Large intestine (tissue), 3 donors: Measurements from ENCODE around the gene CRACDL. TPM values are rescaled to one million over a fixed set of nuclear protein-coding genes. Genes with fewer than 3 reads are reported as not detected.

Source experiments
- DNase-seq, 2 donors: peaks; one replicate each; pipeline versions ENCODE4 v3.0.0 to v3.0.0-alpha.2; 2013
- H3K27ac ChIP-seq: one replicate; pipeline ENCODE4 v1.5.1; 2013; ENCODE audit warnings: low read length
- H3K27me3 ChIP-seq: 2 replicates; pipeline ENCODE4 v1.6.1; 2013; ENCODE audit warnings: low read length; ENCODE audit not compliant: control insufficient read depth, insufficient read depth
- H3K36me3 ChIP-seq: 2 replicates; pipeline ENCODE4 v1.6.1; 2013; ENCODE audit warnings: low read length; ENCODE audit not compliant: control insufficient read depth, insufficient read depth
- H3K4me1 ChIP-seq: one replicate; pipeline ENCODE4 v1.6.1; 2013; ENCODE audit warnings: low read length; ENCODE audit not compliant: control insufficient read depth, insufficient read depth
- H3K4me3 ChIP-seq: one replicate; pipeline ENCODE4 v1.5.1; 2013; ENCODE audit warnings: low read length
- H3K9me3 ChIP-seq: one replicate; pipeline ENCODE4 v1.6.1; 2013; ENCODE audit warnings: mild to moderate bottlenecking, low read depth, low read length, moderate library complexity; ENCODE audit not compliant: control insufficient read depth
- WGBS: methylation state at CpG from one replicate; pipeline ENCODE4 v1.1.5; 2013; ENCODE audit warnings: low lambda C conversion rate; ENCODE audit not compliant: insufficient coverage; 5-methylcytosine and 5-hydroxymethylcytosine counted together
- polyA plus RNA-seq: library from polyadenylated mRNA; unstranded; fragments of 120-200 nt; gene quantifications from one replicate; pipeline ENCODE4 v1.2.1, GENCODE V29; 2013

Gene CRACDL
- polyA plus RNA-seq, 1 donor, result 3.0 TPM

DNA sequence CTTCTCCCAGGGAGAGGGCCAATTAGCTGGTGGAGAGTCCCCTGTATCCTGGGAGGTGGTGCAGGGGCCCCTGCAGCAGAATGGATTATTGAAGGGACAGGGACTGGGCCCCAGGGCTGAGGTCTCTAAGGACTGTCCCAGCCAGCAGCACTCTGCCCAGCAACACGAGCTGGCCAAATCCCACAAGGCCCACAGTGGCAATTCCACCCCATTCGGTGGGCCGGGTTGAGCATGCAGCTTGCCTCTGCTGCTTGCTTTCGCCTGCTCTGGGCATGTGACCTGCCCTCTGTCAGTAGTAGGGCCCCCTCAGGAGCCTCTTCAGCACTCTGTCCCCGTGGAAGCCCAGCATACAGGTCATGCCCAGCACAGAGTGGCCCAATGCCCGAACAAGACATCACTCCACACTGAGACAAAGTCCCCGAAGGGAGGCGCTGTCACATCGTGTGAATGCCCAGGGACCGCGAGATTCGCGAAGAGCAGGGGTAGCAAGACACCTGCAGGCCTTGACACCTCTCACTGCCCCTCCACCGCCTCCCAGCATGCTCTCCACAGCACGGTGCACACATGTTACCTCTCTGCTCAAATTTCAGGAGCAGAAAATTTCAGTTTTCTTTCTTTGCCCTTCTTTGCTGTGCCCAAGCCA is 65.4 kb downstream of the CRACDL start:
- H3K27me3 ChIP-seq, result no peaks in the 10 kb centered on the region
- no CpG with 5 or more reads among the region's 15 CpGs for WGBS
- peaks cover 37% of the 10 kb centered on the region for H3K4me1 ChIP-seq
- H3K9me3 ChIP-seq, result no peaks in the 10 kb centered on the region
- H3K27ac ChIP-seq, result peak overlapping the region; percentile 89
- H3K36me3 ChIP-seq, result no peaks in the 10 kb centered on the region
- no peak overlapping the region for H3K4me3 ChIP-seq
- DNase-seq, result no peak

- WGBS, result no CpG with 5 or more reads among the region's 4 CpGs
- peak; percentile 54 to 69 for DNase-seq
- H3K4me1 ChIP-seq, result peaks cover 39% of the 10 kb centered on the region
- H3K9me3 ChIP-seq, result no peaks in the 10 kb centered on the region
- H3K27ac ChIP-seq, result peak overlapping the region; percentile 89
- H3K36me3 ChIP-seq, result no peaks in the 10 kb centered on the region
- H3K27me3 ChIP-seq, result no peaks in the 10 kb centered on the region
- H3K4me3 ChIP-seq, result peak overlapping the region; percentile 28
Measured at GRCh38 chr2:98869870-98870269, 66.2 kb downstream of the CRACDL start.

DNA sequence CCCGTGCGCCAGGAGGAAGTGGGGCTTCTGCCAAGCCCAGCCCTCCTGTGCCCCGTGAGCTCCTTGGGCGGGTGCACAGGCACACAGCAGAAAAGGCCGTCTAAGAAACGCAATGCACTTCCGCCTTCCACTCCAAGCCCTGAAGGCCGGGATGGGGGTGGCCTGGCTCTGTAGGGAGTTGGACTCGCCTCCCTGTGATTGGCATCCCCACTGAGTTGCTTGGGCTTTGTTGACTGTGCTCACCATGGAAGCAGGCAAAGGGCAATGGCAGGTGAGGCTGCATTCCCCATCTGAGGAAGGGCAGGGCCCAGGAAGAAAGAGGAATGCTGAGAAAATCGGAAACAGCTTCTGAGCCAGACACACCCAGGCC is 66.8 kb downstream of the CRACDL start:
- Histone ChIP-seq H3K36me3 (no peaks in the 10 kb centered on the region), H3K4me3 (peak overlapping the region; percentile 28), H3K27ac (peak overlapping the region; percentile 89), H3K27me3 (no peaks in the 10 kb centered on the region), H3K9me3 (no peaks in the 10 kb centered on the region), H3K4me1 (peaks cover 39% of the 10 kb centered on the region)
- WGBS, result no CpG with 5 or more reads among the region's 10 CpGs
- peak; percentile 85 to 91 for DNase-seq

- H3K4me1 ChIP-seq, result peaks cover 39% of the 10 kb centered on the region
- H3K27ac ChIP-seq, result peak overlapping the region; percentile 89
- H3K27me3 ChIP-seq, result no peaks in the 10 kb centered on the region
- H3K9me3 ChIP-seq, result no peaks in the 10 kb centered on the region
- DNase-seq, result peak; percentile 62 to 83
- H3K36me3 ChIP-seq, result no peaks in the 10 kb centered on the region
- 28% methylated on average over 2 of the region's 10 CpGs for WGBS
- peak overlapping the region; percentile 28 for H3K4me3 ChIP-seq
Measured at GRCh38 chr2:98868548-98869271, 67.3 kb downstream of the CRACDL start.

DNA sequence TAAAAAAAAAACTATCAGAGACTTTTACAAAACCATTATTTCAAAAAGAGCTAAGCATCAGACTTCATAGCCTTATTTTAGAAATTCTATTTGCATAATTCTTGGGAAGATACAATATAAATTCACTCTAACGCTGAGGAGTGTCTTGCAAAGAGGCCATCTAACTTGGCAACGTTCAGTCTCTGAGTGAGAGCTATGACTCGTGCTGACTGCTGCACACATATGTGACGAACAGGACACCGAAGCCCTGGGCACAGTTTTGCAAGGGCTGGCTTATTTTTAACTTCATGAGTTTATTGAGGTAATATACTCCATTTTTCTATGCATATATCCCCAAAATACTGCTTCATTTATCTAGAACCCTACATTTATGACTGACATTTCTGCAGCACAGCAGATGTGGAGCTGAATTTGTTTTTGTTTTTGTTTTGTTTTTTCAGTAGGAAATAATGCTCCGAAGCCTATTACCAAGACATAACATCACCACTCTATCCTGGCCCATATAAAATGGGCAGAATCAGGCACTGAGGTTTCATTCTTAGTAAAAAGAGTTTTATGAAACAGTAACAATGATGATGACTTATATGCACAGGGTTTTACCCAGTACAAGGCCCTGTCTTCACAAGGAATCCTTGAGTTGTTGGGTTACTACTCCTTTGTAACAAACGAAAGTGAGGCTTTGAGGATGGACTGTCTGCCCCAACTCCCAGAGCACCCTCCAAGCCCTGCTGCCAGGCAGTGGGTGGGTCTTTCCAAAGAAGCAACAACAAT is 68.3 kb downstream of the CRACDL start:
- H3K4me3 ChIP-seq, result peak overlapping the region; percentile 9
- peaks cover 39% of the 10 kb centered on the region for H3K4me1 ChIP-seq
- no peaks in the 10 kb centered on the region for H3K9me3 ChIP-seq
- DNase-seq, result no peak
- no peaks in the 10 kb centered on the region for H3K27me3 ChIP-seq
- H3K27ac ChIP-seq, result peak overlapping the region; percentile 89
- H3K36me3 ChIP-seq, result no peaks in the 10 kb centered on the region
- no CpG with 5 or more reads among the region's 7 CpGs for WGBS

DNA sequence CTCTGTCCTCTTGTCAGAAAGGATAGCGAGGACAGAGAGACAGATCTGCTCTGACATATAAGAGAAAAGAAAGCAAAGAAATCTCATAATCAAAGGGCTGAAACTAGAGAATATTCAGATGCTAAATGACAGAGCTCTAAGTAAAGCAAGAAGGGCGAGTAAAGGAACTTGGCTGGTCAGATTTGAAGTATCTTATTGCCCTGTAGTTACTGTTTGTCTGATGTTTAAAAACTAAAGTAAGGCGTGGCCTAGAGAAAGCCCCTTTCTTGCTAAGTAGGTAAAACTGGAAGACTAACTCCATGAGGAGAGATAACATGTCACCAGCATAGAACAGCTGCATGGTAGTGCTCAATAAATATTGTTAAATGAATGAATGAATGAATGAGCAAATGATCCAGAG is 70.0 kb downstream of the CRACDL start:
- H3K27ac ChIP-seq, result no peak overlapping the region
- peaks cover 39% of the 10 kb centered on the region for H3K4me1 ChIP-seq
- H3K36me3 ChIP-seq, result no peaks in the 10 kb centered on the region
- H3K9me3 ChIP-seq, result peaks cover 3% of the 10 kb centered on the region
- no peak overlapping the region for H3K4me3 ChIP-seq
- WGBS, result 100% methylated on average over 1 of the region's 3 CpGs
- DNase-seq, result no peak
- H3K27me3 ChIP-seq, result no peaks in the 10 kb centered on the region

DNA sequence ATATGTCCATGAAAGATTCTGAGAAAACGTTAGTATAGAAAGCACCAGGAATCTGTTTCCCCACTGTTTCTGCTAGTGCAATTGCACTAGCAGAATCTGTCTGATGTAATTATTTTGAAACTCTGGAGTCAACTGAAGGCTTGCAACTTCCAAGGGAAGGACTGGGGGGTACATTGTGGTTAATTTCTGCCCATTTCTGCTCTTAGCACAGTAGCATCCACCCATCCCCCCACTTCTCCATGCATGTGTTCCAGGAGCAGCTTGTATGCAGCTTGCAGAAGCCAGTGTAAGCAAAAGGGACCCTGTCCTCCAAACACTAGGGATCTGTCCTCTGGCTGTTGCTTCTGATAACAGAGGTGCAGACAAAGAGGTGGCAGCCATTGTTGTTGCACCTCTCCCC is 74.4 kb downstream of the CRACDL start:
- H3K27me3 ChIP-seq, result no peaks in the 10 kb centered on the region
- peaks cover 15% of the 10 kb centered on the region for H3K9me3 ChIP-seq
- DNase-seq, result no peak
- no CpG with 5 or more reads among the region's 1 CpG for WGBS
- H3K36me3 ChIP-seq, result no peaks in the 10 kb centered on the region
- H3K27ac ChIP-seq, result no peak overlapping the region
- no peak overlapping the region for H3K4me3 ChIP-seq
- H3K4me1 ChIP-seq, result peaks cover 8% of the 10 kb centered on the region

- no peaks in the 10 kb centered on the region for H3K4me1 ChIP-seq
- H3K36me3 ChIP-seq, result no peaks in the 10 kb centered on the region
- DNase-seq, result no peak
- H3K27ac ChIP-seq, result no peak overlapping the region
- H3K9me3 ChIP-seq, result peaks cover 16% of the 10 kb centered on the region
- no CpG with 5 or more reads among the region's 2 CpGs for WGBS
- H3K4me3 ChIP-seq, result no peak overlapping the region
- H3K27me3 ChIP-seq, result no peaks in the 10 kb centered on the region
Measured at GRCh38 chr2:98859323-98859722, 76.7 kb downstream of the CRACDL start.

GRCh38 chr2:98857001-98857400 is 79.0 kb downstream of the CRACDL start:
- no peaks in the 10 kb centered on the region for H3K4me1 ChIP-seq
- no peaks in the 10 kb centered on the region for H3K27me3 ChIP-seq
- no peaks in the 10 kb centered on the region for H3K36me3 ChIP-seq
- H3K27ac ChIP-seq, result no peak overlapping the region
- no peak overlapping the region for H3K4me3 ChIP-seq
- peaks cover 16% of the 10 kb centered on the region for H3K9me3 ChIP-seq
- DNase-seq, result no peak
- no CpG with 5 or more reads among the region's 1 CpG for WGBS

DNA sequence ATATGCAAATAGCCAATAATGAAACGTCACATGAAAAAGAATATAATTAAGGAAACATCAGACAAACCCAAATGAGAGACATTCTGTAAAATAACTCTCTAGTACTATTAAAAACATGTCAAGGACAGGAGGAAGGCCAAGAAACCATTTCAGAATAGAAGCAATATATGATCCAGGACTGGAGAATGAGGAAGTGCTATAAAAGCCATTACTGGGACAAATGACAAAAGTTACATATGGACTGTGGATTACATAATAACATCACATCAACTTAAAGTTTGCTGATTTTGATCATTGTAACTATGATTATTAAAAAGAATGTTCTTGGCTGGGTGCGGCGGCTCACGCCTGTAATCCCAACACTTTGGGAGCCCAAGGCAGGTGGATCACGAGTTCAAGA is 81.3 kb downstream of the CRACDL start:
- no peaks in the 10 kb centered on the region for H3K4me1 ChIP-seq
- WGBS, result no CpG with 5 or more reads among the region's 5 CpGs
- no peak overlapping the region for H3K27ac ChIP-seq
- no peak for DNase-seq
- no peaks in the 10 kb centered on the region for H3K36me3 ChIP-seq
- H3K9me3 ChIP-seq, result peaks cover 16% of the 10 kb centered on the region
- no peaks in the 10 kb centered on the region for H3K27me3 ChIP-seq
- H3K4me3 ChIP-seq, result no peak overlapping the region
